Measurements from ENCODE around the gene ZNF275. TPM values are rescaled to one million over a fixed set of nuclear protein-coding genes. Genes with fewer than 3 reads are reported as not detected.
A peak's percentile ranks its signal among the peaks of the same experiment; 100 is the strongest.

ZNF275 gene
- total and polyA plus RNA-seq, 2 donors (not counting 1 experiment from before 2014, with no cell fraction given) = 8.8 to 17.6 TPM

GRCh38 chrX:153334654-153335295 lies 822 bp downstream of the ZNF275 start:
- H3K9me3 Mint-ChIP-seq (ENCODE audit: insufficient read depth) = no peaks in the 10 kb centered on the region
- WGBS (ENCODE audit: insufficient coverage) = 63% methylated on average over 2 of the region's 16 CpGs
- H3K27ac Mint-ChIP-seq = peak overlapping the region; percentile 80
- H3K4me1 Mint-ChIP-seq = peaks cover 42% of the 10 kb centered on the region
- H3K9ac ChIP-seq (ENCODE audit: low read length) = peak overlapping the region; percentile 74
- peak overlapping the region; percentile 65 for H2AFZ ChIP-seq (ENCODE audit: insufficient read depth, low read depth, low read length, poor library complexity, severe bottlenecking)
- peak overlapping the region in 4 of 5 experiments; percentile 63 to 72 (median 68) for H3K4me3 ChIP-seq (ENCODE audit: control extremely low read depth in 1 of 5, extremely low read depth in 1 of 5, insufficient read depth in 1 of 5, low read depth in 2 of 5, low read length in 4 of 5)
- H3K27me3 ChIP-seq (replicated peaks in 1 of 4; ENCODE audit: control extremely low read depth in 1 of 4, control insufficient read depth in 3 of 4, insufficient read depth in 4 of 4, low read length in 3 of 4) = no peaks in the 10 kb centered on the region
- no peak for ATAC-seq (ENCODE audit: low read depth)
- H3K4me3 Mint-ChIP-seq = peak overlapping the region; percentile 84
- peaks cover 47% of the 10 kb centered on the region for H3K79me2 ChIP-seq (ENCODE audit: control insufficient read depth, insufficient read depth, low read length)
- no peaks in the 10 kb centered on the region for H3K27me3 Mint-ChIP-seq
- POLR2A ChIA-PET = no interaction called here
- CTCF ChIA-PET = no interaction called here
- TF ChIP-seq CTCF (IDR thresholded peaks at IDR 0.05) (no peak), EZH2 (IDR thresholded peaks at IDR 0.05; ENCODE audit: borderline replicate concordance, insufficient read depth, low read depth, low read length, poor library complexity, severe bottlenecking) (no peak)
- H3K4me1 ChIP-seq (ENCODE audit: control insufficient read depth in 2 of 2, insufficient read depth in 2 of 2, low read length in 2 of 2) = peaks cover 34 to 35% of the 10 kb centered on the region in 2 donors
- H3K27ac ChIP-seq (ENCODE audit: low read length in 2 of 2) = peak overlapping the region; percentile 24 to 76
- peaks cover 2 to 10% of the 10 kb centered on the region in 2 experiments for H3K36me3 ChIP-seq (replicated peaks in 1 of 2; ENCODE audit: control extremely low read depth in 1 of 2, control insufficient read depth in 1 of 2, extremely low read depth in 1 of 2, insufficient read depth in 2 of 2, low read length in 1 of 2)
- intact Hi-C loops (cut with micrococcal nuclease) = no loop called here
- H3K9me3 ChIP-seq (ENCODE audit: control extremely low read depth in 1 of 3, control insufficient read depth in 2 of 3, insufficient read depth in 1 of 3, low read length in 2 of 3) = no peaks in the 10 kb centered on the region
- peak overlapping the region; percentile 76 for H3K4me2 ChIP-seq (replicated peaks; ENCODE audit: low read depth, low read length, poor library complexity, severe bottlenecking)
- no peaks in the 10 kb centered on the region for H4K20me1 ChIP-seq (ENCODE audit: control insufficient read depth, insufficient read depth, low read length, poor library complexity, severe bottlenecking)
- DNase-seq = no peak

- H3K4me2 ChIP-seq (replicated peaks; ENCODE audit: low read depth, low read length, poor library complexity, severe bottlenecking) = peak overlapping the region; percentile 76
- H3K27me3 ChIP-seq (replicated peaks in 1 of 4; ENCODE audit: control extremely low read depth in 1 of 4, control insufficient read depth in 3 of 4, insufficient read depth in 4 of 4, low read length in 3 of 4) = no peaks in the 10 kb centered on the region
- CTCF ChIA-PET = no interaction called here
- H3K9ac ChIP-seq (ENCODE audit: low read length) = peak overlapping the region; percentile 74
- H3K4me3 ChIP-seq (ENCODE audit: control extremely low read depth in 1 of 5, extremely low read depth in 1 of 5, insufficient read depth in 1 of 5, low read depth in 2 of 5, low read length in 4 of 5) = no peak overlapping the region
- no peaks in the 10 kb centered on the region for H3K27me3 Mint-ChIP-seq
- intact Hi-C loops (cut with micrococcal nuclease) = no loop called here
- no peak for ATAC-seq (ENCODE audit: low read depth)
- peaks cover 2 to 10% of the 10 kb centered on the region in 2 experiments for H3K36me3 ChIP-seq (replicated peaks in 1 of 2; ENCODE audit: control extremely low read depth in 1 of 2, control insufficient read depth in 1 of 2, extremely low read depth in 1 of 2, insufficient read depth in 2 of 2, low read length in 1 of 2)
- WGBS (ENCODE audit: insufficient coverage) = 30% methylated on average over 2 of the region's 11 CpGs
- POLR2A ChIA-PET = no interaction called here
- TF ChIP-seq CTCF (IDR thresholded peaks at IDR 0.05) = no peak
- TF ChIP-seq EZH2 (IDR thresholded peaks at IDR 0.05; ENCODE audit: borderline replicate concordance, insufficient read depth, low read depth, low read length, poor library complexity, severe bottlenecking) = no peak
- H3K27ac Mint-ChIP-seq = peak overlapping the region; percentile 85
- H3K27ac ChIP-seq (ENCODE audit: low read length in 2 of 2) = peak overlapping the region; percentile 38 to 76
- H4K20me1 ChIP-seq (ENCODE audit: control insufficient read depth, insufficient read depth, low read length, poor library complexity, severe bottlenecking) = no peaks in the 10 kb centered on the region
- peak overlapping the region; percentile 37 for H2AFZ ChIP-seq (ENCODE audit: insufficient read depth, low read depth, low read length, poor library complexity, severe bottlenecking)
- H3K4me1 ChIP-seq (ENCODE audit: control insufficient read depth in 2 of 2, insufficient read depth in 2 of 2, low read length in 2 of 2) = peaks cover 34 to 35% of the 10 kb centered on the region in 2 donors
- H3K9me3 ChIP-seq (ENCODE audit: control extremely low read depth in 1 of 3, control insufficient read depth in 2 of 3, insufficient read depth in 1 of 3, low read length in 2 of 3) = peaks cover 0 to 1% (median 0%) of the 10 kb centered on the region in 3 donors
- no peaks in the 10 kb centered on the region for H3K9me3 Mint-ChIP-seq (ENCODE audit: insufficient read depth)
- peaks cover 59% of the 10 kb centered on the region for H3K79me2 ChIP-seq (ENCODE audit: control insufficient read depth, insufficient read depth, low read length)
- DNase-seq = peak; percentile 43
- H3K4me1 Mint-ChIP-seq = peaks cover 50% of the 10 kb centered on the region
- H3K4me3 Mint-ChIP-seq = peak overlapping the region; percentile 84
Observed at GRCh38 chrX:153336121-153336894, 2.4 kb downstream of the ZNF275 start.
